ENCODE measurements around the gene ATRAID. TPM values are rescaled to one million over a fixed set of nuclear protein-coding genes. Genes with fewer than 3 reads are reported as not detected.

Gene ATRAID
- total RNA-seq, 1 experiment from 2014 or later, result 97.2 TPM

DNA sequence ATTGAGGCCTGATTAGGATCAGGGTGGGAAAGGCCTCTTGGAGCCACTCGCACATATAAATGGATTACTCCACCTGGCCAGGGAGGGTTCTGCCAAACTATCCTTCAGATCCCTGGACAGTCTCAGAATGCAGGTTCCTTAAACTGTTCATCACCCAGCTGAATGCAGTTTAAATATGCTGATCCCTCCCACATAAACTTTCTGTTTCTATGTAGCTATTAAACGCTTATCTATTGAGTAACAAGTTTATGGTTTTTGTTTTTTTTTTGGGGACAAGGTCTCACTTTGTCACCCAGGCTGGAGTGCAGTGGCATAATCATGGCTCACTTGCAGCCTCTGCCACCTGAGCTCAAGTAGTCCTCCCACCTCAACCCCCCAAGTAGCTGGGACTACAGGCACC lies 7.2 kb downstream of the ATRAID start:
- no peaks in the 10 kb centered on the region for H3K9me3 Mint-ChIP-seq
- peak overlapping the region; percentile 90 for H3K4me3 Mint-ChIP-seq
- H3K27ac Mint-ChIP-seq, result peak overlapping the region; percentile 96; the same call in 1 of the 2 replicates
- POLR2A ChIA-PET, result no interaction called here
- H3K36me3 Mint-ChIP-seq, result peaks cover 58% of the 10 kb centered on the region
- CTCF ChIA-PET, result no interaction called here
- DNase-seq (ENCODE audit: low spot score) (no peak), ATAC-seq (no peak)
- H3K4me1 Mint-ChIP-seq, result peaks cover 21% of the 10 kb centered on the region
- H3K27me3 Mint-ChIP-seq (ENCODE audit: low read depth), result no peaks in the 10 kb centered on the region
- TF ChIP-seq RORB (CRISPR knock-in tag; IDR thresholded peaks at IDR 0.05), result no peak
- TF ChIP-seq, protein P1, sequence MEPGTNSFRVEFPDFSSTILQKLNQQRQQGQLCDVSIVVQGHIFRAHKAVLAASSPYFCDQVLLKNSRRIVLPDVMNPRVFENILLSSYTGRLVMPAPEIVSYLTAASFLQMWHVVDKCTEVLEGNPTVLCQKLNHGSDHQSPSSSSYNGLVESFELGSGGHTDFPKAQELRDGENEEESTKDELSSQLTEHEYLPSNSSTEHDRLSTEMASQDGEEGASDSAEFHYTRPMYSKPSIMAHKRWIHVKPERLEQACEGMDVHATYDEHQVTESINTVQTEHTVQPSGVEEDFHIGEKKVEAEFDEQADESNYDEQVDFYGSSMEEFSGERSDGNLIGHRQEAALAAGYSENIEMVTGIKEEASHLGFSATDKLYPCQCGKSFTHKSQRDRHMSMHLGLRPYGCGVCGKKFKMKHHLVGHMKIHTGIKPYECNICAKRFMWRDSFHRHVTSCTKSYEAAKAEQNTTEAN (CRISPR knock-in tag; IDR thresholded peaks at IDR 0.05), result no peak
- TF ChIP-seq, protein P2, sequence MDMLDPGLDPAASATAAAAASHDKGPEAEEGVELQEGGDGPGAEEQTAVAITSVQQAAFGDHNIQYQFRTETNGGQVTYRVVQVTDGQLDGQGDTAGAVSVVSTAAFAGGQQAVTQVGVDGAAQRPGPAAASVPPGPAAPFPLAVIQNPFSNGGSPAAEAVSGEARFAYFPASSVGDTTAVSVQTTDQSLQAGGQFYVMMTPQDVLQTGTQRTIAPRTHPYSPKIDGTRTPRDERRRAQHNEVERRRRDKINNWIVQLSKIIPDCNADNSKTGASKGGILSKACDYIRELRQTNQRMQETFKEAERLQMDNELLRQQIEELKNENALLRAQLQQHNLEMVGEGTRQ (CRISPR knock-in tag; IDR thresholded peaks at IDR 0.05), result no peak
- TF ChIP-seq IRF2 (CRISPR knock-in tag; IDR thresholded peaks at IDR 0.05; ENCODE audit: borderline replicate concordance, low read depth), result no peak
- TF ChIP-seq ZNF671 (CRISPR knock-in tag; IDR thresholded peaks at IDR 0.05), result no peak

DNA sequence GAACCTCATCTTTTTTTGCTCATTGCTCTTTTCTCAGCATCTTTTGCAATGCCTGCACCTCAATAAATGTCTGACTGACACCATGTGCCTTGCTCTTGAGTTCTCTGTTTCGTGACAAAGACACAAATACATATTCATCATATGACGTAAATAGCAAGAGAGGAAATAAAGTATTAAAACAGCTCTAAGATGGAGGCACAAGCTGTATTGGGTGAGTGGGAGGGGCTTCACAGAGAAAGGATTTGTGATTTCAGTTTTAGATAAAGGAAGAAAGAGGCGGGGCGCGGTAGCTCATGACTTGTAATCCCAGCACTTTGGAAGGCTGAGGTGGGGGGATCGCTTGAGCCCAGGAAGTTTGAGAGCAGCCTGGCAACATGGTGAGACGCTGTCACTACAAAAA lies 8.2 kb downstream of the ATRAID start:
- Mint-ChIP-seq H3K36me3 (peaks cover 68% of the 10 kb centered on the region), H3K27ac (peak overlapping the region; percentile 18; the same call in 1 of the 2 replicates), H3K4me3 (no peak overlapping the region), H3K27me3 (ENCODE audit: low read depth) (no peaks in the 10 kb centered on the region), H3K9me3 (no peaks in the 10 kb centered on the region), H3K4me1 (peaks cover 21% of the 10 kb centered on the region)
- ATAC-seq, result no peak
- ChIA-PET POLR2A (interaction anchor here (0.6 to 1.0 kb wide), 3 partner anchors 8 to 104 kb away, joined by 3 to 4 read pairs (median 3); partner anchors contain the start of genes ATRAID and SLC5A6), CTCF (no interaction called here)
- no peak for DNase-seq (ENCODE audit: low spot score)
- TF ChIP-seq, protein P3, sequence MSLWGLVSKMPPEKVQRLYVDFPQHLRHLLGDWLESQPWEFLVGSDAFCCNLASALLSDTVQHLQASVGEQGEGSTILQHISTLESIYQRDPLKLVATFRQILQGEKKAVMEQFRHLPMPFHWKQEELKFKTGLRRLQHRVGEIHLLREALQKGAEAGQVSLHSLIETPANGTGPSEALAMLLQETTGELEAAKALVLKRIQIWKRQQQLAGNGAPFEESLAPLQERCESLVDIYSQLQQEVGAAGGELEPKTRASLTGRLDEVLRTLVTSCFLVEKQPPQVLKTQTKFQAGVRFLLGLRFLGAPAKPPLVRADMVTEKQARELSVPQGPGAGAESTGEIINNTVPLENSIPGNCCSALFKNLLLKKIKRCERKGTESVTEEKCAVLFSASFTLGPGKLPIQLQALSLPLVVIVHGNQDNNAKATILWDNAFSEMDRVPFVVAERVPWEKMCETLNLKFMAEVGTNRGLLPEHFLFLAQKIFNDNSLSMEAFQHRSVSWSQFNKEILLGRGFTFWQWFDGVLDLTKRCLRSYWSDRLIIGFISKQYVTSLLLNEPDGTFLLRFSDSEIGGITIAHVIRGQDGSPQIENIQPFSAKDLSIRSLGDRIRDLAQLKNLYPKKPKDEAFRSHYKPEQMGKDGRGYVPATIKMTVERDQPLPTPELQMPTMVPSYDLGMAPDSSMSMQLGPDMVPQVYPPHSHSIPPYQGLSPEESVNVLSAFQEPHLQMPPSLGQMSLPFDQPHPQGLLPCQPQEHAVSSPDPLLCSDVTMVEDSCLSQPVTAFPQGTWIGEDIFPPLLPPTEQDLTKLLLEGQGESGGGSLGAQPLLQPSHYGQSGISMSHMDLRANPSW (CRISPR knock-in tag; conservative IDR thresholded peaks at IDR 0.05; ENCODE audit: low read depth), result no peak
- TF ChIP-seq GABPB1 (CRISPR knock-in tag; IDR thresholded peaks at IDR 0.05) (no peak), RELA (CRISPR knock-in tag; IDR thresholded peaks at IDR 0.05; ENCODE audit: borderline replicate concordance) (no peak), KAT7 (CRISPR knock-in tag; IDR thresholded peaks at IDR 0.05; ENCODE audit: borderline replicate concordance) (no peak), JAZF1 (CRISPR knock-in tag; IDR thresholded peaks at IDR 0.05) (no peak), ZNF232 (CRISPR knock-in tag; IDR thresholded peaks at IDR 0.05) (no peak), ZBTB21 (CRISPR knock-in tag; IDR thresholded peaks at IDR 0.05; ENCODE audit: borderline replicate concordance) (no peak)
- TF ChIP-seq, protein P4, sequence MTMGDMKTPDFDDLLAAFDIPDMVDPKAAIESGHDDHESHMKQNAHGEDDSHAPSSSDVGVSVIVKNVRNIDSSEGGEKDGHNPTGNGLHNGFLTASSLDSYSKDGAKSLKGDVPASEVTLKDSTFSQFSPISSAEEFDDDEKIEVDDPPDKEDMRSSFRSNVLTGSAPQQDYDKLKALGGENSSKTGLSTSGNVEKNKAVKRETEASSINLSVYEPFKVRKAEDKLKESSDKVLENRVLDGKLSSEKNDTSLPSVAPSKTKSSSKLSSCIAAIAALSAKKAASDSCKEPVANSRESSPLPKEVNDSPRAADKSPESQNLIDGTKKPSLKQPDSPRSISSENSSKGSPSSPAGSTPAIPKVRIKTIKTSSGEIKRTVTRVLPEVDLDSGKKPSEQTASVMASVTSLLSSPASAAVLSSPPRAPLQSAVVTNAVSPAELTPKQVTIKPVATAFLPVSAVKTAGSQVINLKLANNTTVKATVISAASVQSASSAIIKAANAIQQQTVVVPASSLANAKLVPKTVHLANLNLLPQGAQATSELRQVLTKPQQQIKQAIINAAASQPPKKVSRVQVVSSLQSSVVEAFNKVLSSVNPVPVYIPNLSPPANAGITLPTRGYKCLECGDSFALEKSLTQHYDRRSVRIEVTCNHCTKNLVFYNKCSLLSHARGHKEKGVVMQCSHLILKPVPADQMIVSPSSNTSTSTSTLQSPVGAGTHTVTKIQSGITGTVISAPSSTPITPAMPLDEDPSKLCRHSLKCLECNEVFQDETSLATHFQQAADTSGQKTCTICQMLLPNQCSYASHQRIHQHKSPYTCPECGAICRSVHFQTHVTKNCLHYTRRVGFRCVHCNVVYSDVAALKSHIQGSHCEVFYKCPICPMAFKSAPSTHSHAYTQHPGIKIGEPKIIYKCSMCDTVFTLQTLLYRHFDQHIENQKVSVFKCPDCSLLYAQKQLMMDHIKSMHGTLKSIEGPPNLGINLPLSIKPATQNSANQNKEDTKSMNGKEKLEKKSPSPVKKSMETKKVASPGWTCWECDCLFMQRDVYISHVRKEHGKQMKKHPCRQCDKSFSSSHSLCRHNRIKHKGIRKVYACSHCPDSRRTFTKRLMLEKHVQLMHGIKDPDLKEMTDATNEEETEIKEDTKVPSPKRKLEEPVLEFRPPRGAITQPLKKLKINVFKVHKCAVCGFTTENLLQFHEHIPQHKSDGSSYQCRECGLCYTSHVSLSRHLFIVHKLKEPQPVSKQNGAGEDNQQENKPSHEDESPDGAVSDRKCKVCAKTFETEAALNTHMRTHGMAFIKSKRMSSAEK (CRISPR knock-in tag; IDR thresholded peaks at IDR 0.05; ENCODE audit: borderline replicate concordance), result no peak
- TF ChIP-seq, protein P5, sequence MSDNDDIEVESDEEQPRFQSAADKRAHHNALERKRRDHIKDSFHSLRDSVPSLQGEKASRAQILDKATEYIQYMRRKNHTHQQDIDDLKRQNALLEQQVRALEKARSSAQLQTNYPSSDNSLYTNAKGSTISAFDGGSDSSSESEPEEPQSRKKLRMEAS (CRISPR knock-in tag; IDR thresholded peaks at IDR 0.05), result no peak
- TF ChIP-seq, protein P6, sequence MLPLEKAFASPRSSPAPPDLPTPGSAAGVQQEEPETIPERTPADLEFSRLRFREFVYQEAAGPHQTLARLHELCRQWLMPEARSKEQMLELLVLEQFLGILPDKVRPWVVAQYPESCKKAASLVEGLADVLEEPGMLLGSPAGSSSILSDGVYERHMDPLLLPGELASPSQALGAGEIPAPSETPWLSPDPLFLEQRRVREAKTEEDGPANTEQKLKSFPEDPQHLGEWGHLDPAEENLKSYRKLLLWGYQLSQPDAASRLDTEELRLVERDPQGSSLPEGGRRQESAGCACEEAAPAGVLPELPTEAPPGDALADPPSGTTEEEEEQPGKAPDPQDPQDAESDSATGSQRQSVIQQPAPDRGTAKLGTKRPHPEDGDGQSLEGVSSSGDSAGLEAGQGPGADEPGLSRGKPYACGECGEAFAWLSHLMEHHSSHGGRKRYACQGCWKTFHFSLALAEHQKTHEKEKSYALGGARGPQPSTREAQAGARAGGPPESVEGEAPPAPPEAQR (CRISPR knock-in tag; IDR thresholded peaks at IDR 0.05), result no peak
- TF ChIP-seq, protein P7, sequence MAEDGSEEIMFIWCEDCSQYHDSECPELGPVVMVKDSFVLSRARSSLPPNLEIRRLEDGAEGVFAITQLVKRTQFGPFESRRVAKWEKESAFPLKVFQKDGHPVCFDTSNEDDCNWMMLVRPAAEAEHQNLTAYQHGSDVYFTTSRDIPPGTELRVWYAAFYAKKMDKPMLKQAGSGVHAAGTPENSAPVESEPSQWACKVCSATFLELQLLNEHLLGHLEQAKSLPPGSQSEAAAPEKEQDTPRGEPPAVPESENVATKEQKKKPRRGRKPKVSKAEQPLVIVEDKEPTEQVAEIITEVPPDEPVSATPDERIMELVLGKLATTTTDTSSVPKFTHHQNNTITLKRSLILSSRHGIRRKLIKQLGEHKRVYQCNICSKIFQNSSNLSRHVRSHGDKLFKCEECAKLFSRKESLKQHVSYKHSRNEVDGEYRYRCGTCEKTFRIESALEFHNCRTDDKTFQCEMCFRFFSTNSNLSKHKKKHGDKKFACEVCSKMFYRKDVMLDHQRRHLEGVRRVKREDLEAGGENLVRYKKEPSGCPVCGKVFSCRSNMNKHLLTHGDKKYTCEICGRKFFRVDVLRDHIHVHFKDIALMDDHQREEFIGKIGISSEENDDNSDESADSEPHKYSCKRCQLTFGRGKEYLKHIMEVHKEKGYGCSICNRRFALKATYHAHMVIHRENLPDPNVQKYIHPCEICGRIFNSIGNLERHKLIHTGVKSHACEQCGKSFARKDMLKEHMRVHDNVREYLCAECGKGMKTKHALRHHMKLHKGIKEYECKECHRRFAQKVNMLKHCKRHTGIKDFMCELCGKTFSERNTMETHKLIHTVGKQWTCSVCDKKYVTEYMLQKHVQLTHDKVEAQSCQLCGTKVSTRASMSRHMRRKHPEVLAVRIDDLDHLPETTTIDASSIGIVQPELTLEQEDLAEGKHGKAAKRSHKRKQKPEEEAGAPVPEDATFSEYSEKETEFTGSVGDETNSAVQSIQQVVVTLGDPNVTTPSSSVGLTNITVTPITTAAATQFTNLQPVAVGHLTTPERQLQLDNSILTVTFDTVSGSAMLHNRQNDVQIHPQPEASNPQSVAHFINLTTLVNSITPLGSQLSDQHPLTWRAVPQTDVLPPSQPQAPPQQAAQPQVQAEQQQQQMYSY (CRISPR knock-in tag; IDR thresholded peaks at IDR 0.05), result no peak
- TF ChIP-seq, protein P8, sequence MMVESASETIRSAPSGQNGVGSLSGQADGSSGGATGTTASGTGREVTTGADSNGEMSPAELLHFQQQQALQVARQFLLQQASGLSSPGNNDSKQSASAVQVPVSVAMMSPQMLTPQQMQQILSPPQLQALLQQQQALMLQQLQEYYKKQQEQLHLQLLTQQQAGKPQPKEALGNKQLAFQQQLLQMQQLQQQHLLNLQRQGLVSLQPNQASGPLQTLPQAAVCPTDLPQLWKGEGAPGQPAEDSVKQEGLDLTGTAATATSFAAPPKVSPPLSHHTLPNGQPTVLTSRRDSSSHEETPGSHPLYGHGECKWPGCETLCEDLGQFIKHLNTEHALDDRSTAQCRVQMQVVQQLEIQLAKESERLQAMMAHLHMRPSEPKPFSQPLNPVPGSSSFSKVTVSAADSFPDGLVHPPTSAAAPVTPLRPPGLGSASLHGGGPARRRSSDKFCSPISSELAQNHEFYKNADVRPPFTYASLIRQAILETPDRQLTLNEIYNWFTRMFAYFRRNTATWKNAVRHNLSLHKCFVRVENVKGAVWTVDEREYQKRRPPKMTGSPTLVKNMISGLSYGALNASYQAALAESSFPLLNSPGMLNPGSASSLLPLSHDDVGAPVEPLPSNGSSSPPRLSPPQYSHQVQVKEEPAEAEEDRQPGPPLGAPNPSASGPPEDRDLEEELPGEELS (CRISPR knock-in tag; IDR thresholded peaks at IDR 0.05), result no peak
